GM12878 (cell line): ENCODE results near the gene COL23A1. TPM values are rescaled to one million over a fixed set of nuclear protein-coding genes. Genes with fewer than 3 reads are reported as not detected.

ENCODE experiments used
- ATAC-seq: fragments of 200-7000 bp; cut with Tn5 transposase; 3 replicates; pipeline ENCODE4 v1.9.1; 2020; ENCODE audit warnings: mild to moderate bottlenecking, moderate library complexity
- BruUV-seq: library from RNA; stranded (reverse); fragments of 400-500 nt; replicated peaks from 2 replicates; lab custom pipeline; 2021; lab: Mats Ljungman, UMichigan
- CTCF ChIA-PET: fragments of 300-600 bp; sonication (Branson Sonifier 250); formaldehyde crosslinking; extraction: SDS; loops from one replicate; lab custom pipeline; 2021; ENCODE audit warnings: inconsistent platforms; lab: Yijun Ruan, JAX
- POLR2A ChIA-PET: fragments of 350-600 bp; formaldehyde crosslinking; extraction: SDS; loops from one replicate; lab custom pipeline; 2021; ENCODE audit warnings: inconsistent platforms; lab: Charles Lee
- RAD21 ChIA-PET: fragments of 300-600 bp; sonication (Branson Sonifier 250); formaldehyde crosslinking; loops from one replicate; lab custom pipeline; 2023; ENCODE audit warnings: antibody characterized with exemption; ENCODE audit not compliant: unreplicated experiment; lab: Charles Lee
- SMC1A ChIA-PET: fragments of 300-600 bp; sonication (Branson Sonifier 250); formaldehyde crosslinking; loops from one replicate; lab custom pipeline; 2023; ENCODE audit not compliant: unreplicated experiment, uncharacterized antibody; lab: Charles Lee
- DNase-seq: peaks from one replicate; pipeline ENCODE4 v3.0.0-alpha.2; 2011; ENCODE audit warnings: low read depth, low spot score
- FAIRE-seq: peaks from 3 replicates; lab custom pipeline; 2011; peaks lifted over from hg19 to GRCh38; lab: Jason Lieb, UNC
- H2AFZ ChIP-seq: 2 replicates; pipeline ENCODE4 v1.6.0; 2011; ENCODE audit warnings: low read depth, low read length, control low read depth; ENCODE audit not compliant: control insufficient read depth
- H3K27ac ChIP-seq: 2 replicates; pipeline ENCODE4 v1.5.1; 2011; ENCODE audit warnings: control low read depth; ENCODE audit not compliant: control insufficient read depth, insufficient read depth
- H3K27me3 ChIP-seq, 2 experiments: replicated peaks in 1 of 2; 2 replicates each; pipeline versions ENCODE4 v1.6.0 to v1.6.1; 2011; ENCODE audit warnings: low read length in 1 of 2; ENCODE audit not compliant: control insufficient read depth in 2 of 2, insufficient read depth in 2 of 2
- H3K36me3 ChIP-seq, 2 experiments: 2 replicates each; pipeline ENCODE4 v1.5.1; 2011; ENCODE audit warnings: low read length in 1 of 2; ENCODE audit not compliant: control insufficient read depth in 2 of 2, insufficient read depth in 2 of 2
- H3K4me1 ChIP-seq: 2 replicates; pipeline ENCODE4 v1.6.1; 2011; ENCODE audit warnings: mild to moderate bottlenecking, low read length, moderate library complexity, mixed read lengths; ENCODE audit not compliant: control insufficient read depth, insufficient read depth
- H3K4me2 ChIP-seq: 2 replicates; pipeline ENCODE4 v1.6.0; 2011; ENCODE audit warnings: control low read depth; ENCODE audit not compliant: control insufficient read depth, insufficient read depth
- H3K4me3 ChIP-seq: fragments of 200-600 bp; sonication (generic); 2 replicates; pipeline ENCODE4 v1.5.1; 2016
- H3K79me2 ChIP-seq: 2 replicates; pipeline ENCODE4 v1.6.0; 2011; ENCODE audit warnings: low read length; ENCODE audit not compliant: control insufficient read depth, insufficient read depth
- H3K9ac ChIP-seq: 2 replicates; pipeline ENCODE4 v1.8.0; 2011; ENCODE audit warnings: low read length, control low read depth, mixed read lengths; ENCODE audit not compliant: control insufficient read depth, insufficient read depth
- H3K9me3 ChIP-seq: replicated peaks from 3 replicates; pipeline ENCODE4 v1.5.1; 2011; ENCODE audit warnings: mild to moderate bottlenecking, low read length; ENCODE audit not compliant: control insufficient read depth, insufficient read depth
- H4K20me1 ChIP-seq: 2 replicates; pipeline ENCODE4 v1.6.0; 2011; ENCODE audit not compliant: control insufficient read depth, insufficient read depth
- CHD1 ChIP-seq: IDR thresholded peaks from 2 replicates; pipeline ENCODE4 v1.6.1; 2012; ENCODE audit warnings: low read depth, low read length, improper control_type of control experiment
- CHD4 ChIP-seq: fragments of 200-600 bp; sonication (generic); IDR thresholded peaks from 2 replicates; pipeline ENCODE4 v1.6.1; 2016; ENCODE audit warnings: mild to moderate bottlenecking
- MEF2A ChIP-seq: IDR thresholded peaks from 2 replicates; pipeline ENCODE4 v1.6.1; 2011; ENCODE audit warnings: low read depth, mild to moderate bottlenecking, low read length, moderate library complexity; ENCODE audit not compliant: insufficient read depth
- SMAD5 ChIP-seq: IDR thresholded peaks from 2 replicates; pipeline ENCODE4 v1.6.1; 2016; ENCODE audit warnings: antibody characterized with exemption, low read depth
- WGBS: methylation state at CpG from one replicate; pipeline ENCODE4 v1.1.6; 2016; ENCODE audit warnings: low lambda C conversion rate; ENCODE audit not compliant: insufficient replicate concordance, insufficient coverage; ENCODE audit errors: missing lambda C conversion rate; 5-methylcytosine and 5-hydroxymethylcytosine counted together
- in situ Hi-C: fragments of 300-500 bp; cut with MboI; formaldehyde crosslinking; loops from 9 replicates; pipeline ENCODE4 v1.14.3; 2018; ENCODE audit warnings: mixed read lengths
- intact Hi-C: fragments of 100-400 bp; cut with micrococcal nuclease; formaldehyde crosslinking; loops from one replicate; pipeline ENCODE4 v1.14.2; 2022; ENCODE audit not compliant: unreplicated experiment
- polyA plus RNA-seq, 11 experiments: library from polyadenylated mRNA; depleted of rRNA in 4 of 11; unstranded in 6 of 11; stranded (reverse) in 5 of 11; fragments of >200 nt; fragmentation: Nextera tagmentation in 4 of 11; fragmentation: Illumina TruSeq in 1 of 11; extraction: Ambion mirVana in 4 of 11; extraction: Trizol in 1 of 11; gene quantifications; 1 replicate in 1 of 11; 2 replicates in 10 of 11; pipeline versions ENCODE4 v1.2.1 to v1.2.3, GENCODE V29; 2011 to 2016; ENCODE audit warnings: inconsistent platforms in 2 of 11, missing spikeins in 2 of 11, low read depth in 1 of 11
- total RNA-seq, 4 experiments: library from RNA; depleted of rRNA in 3 of 4; stranded (reverse); fragments of >200 nt in 3 of 4; fragmentation: Illumina TruSeq in 1 of 4; extraction: Trizol in 1 of 4; gene quantifications; 2 replicates each; pipeline versions ENCODE4 v1.2.1 to v1.2.3, GENCODE V29; 2013 to 2021
- TF ChIP-seq, protein P1 (sequence below): fragments of 450-650 bp; formaldehyde crosslinking; IDR thresholded peaks from 2 replicates; pipeline ENCODE4 v1.4.0; 2020; ENCODE audit warnings: mild to moderate bottlenecking, moderate library complexity
- TF ChIP-seq, protein P2 (sequence below): fragments of 450-650 bp; IDR thresholded peaks from 2 replicates; pipeline ENCODE4 v1.6.1; 2018; ENCODE audit warnings: mild to moderate bottlenecking, low read depth, moderate library complexity; ENCODE audit not compliant: partially characterized antibody

The COL23A1 gene
- total and polyA plus RNA-seq, 10 of the 15 experiments (the other 5 are each of a cell fraction or from before 2014, with no cell fraction given) = 0.03 to 0.83 (median 0.09) TPM; not detected in 5

DNA sequence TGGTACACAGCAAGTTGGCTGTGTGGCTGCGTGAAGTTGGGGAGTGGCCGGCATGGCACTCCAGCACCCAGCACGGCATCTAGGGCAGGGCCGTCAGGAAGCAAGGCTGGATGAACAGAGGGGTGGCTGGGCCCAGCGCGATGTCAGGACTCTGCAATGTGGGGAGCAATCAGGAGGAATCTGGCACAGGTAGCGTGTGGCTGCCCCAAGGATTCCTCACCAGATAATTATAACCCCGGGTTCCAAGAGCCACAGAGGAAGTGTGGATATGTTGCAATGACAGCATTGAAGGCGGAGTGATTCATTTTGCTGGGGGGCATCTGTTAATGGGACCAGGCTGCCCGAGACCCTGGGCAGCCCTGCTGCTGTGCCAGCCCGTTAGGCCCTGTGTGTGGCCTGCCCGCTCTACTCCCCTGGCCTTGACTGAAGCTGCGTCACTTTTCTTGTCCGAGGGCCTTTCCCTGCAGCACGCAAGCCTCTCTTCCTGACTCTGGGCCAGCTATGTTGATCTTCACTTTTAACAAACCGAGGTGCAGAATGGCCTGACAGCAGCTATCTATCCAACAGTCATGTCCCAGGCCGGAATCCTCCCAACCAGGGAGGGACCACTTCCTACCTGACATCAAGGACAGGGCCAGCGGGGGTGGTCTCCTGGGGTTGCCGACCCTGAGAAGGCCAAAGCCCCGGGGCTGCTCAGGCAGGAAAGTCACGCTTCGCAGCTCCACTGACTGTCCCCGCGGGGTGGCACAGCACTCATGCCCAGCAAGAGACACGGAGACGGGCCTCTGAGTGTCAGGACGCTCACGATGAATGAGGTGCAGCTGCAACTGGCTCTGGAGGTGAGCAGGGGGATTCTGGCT is 239.6 kb downstream of the COL23A1 start:
- no peaks in the 10 kb centered on the region for H3K36me3 ChIP-seq
- TF ChIP-seq MEF2A = no peak
- H3K9me3 ChIP-seq = no peaks in the 10 kb centered on the region
- ChIA-PET POLR2A (no interaction called here), SMC1A (no interaction called here), CTCF (no interaction called here), RAD21 (no interaction called here)
- no peak overlapping the region for H3K4me2 ChIP-seq
- H2AFZ ChIP-seq = no peak overlapping the region
- no peaks in the 10 kb centered on the region for H3K79me2 ChIP-seq
- WGBS = 35% methylated on average over 28 of the region's 28 CpGs
- BruUV-seq = no TSS peak
- no peak for ATAC-seq
- H3K4me1 ChIP-seq = no peaks in the 10 kb centered on the region
- H3K9ac ChIP-seq = no peak overlapping the region
- H3K27me3 ChIP-seq = no peaks in the 10 kb centered on the region
- intact Hi-C loops = no loop called here
- no peak overlapping the region for H3K4me3 ChIP-seq
- DNase-seq = no peak
- in situ Hi-C loops = no loop called here
- H4K20me1 ChIP-seq = no peaks in the 10 kb centered on the region
- FAIRE-seq = no peak
- H3K27ac ChIP-seq = no peak overlapping the region

DNA sequence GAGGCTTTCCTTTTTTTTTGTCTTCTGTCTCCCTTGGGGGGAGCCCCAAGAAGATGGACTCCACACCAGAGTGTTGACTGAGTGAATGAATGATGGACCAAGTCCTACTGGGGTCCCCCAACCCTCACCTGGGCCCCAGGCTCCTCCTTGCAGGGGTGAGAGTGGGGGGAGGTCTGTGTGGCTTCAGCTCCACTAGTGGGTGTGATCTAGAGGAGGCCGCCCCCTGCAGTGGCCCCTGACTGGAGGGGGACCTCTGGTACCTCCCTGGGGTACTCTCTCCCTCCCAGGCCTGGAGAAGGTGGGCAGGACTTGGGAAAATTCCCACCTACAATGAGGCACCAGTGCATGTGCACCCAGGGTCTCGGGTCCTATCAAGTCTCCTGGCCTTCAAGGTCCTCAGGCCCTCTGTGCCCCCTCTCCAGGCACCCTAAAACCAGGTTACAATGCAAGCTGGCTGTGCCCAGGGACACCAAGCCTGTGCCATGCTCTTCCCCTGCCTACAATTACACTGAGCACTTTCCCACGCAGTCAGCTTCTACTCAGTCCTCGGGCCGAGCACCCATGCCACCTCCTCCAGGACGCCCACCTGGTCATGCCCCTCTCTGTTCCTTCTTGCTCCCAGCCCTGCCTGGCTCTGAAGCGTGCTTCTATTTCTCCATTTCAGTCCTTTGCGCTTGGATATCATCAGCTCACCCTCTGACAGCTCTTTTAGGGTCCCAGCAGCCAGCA is 240.4 kb downstream of the COL23A1 start:
- Histone ChIP-seq H3K4me3 (no peak overlapping the region), H3K4me1 (no peaks in the 10 kb centered on the region), H2AFZ (no peak overlapping the region), H3K36me3 (no peaks in the 10 kb centered on the region), H3K79me2 (no peaks in the 10 kb centered on the region), H3K4me2 (no peak overlapping the region), H3K27me3 (no peaks in the 10 kb centered on the region), H3K9me3 (no peaks in the 10 kb centered on the region), H3K27ac (no peak overlapping the region), H3K9ac (no peak overlapping the region), H4K20me1 (no peaks in the 10 kb centered on the region)
- no TSS peak for BruUV-seq
- ChIA-PET SMC1A (no interaction called here), CTCF (no interaction called here), POLR2A (no interaction called here), RAD21 (no interaction called here)
- FAIRE-seq = no peak
- no peak for DNase-seq
- in situ Hi-C loops (no loop called here), intact Hi-C loops (no loop called here)
- no peak for ATAC-seq
- 15% methylated on average over 8 of the region's 8 CpGs for WGBS
- no peak for TF ChIP-seq SMAD5
- no peak for TF ChIP-seq CHD4
- TF ChIP-seq, protein P1, sequence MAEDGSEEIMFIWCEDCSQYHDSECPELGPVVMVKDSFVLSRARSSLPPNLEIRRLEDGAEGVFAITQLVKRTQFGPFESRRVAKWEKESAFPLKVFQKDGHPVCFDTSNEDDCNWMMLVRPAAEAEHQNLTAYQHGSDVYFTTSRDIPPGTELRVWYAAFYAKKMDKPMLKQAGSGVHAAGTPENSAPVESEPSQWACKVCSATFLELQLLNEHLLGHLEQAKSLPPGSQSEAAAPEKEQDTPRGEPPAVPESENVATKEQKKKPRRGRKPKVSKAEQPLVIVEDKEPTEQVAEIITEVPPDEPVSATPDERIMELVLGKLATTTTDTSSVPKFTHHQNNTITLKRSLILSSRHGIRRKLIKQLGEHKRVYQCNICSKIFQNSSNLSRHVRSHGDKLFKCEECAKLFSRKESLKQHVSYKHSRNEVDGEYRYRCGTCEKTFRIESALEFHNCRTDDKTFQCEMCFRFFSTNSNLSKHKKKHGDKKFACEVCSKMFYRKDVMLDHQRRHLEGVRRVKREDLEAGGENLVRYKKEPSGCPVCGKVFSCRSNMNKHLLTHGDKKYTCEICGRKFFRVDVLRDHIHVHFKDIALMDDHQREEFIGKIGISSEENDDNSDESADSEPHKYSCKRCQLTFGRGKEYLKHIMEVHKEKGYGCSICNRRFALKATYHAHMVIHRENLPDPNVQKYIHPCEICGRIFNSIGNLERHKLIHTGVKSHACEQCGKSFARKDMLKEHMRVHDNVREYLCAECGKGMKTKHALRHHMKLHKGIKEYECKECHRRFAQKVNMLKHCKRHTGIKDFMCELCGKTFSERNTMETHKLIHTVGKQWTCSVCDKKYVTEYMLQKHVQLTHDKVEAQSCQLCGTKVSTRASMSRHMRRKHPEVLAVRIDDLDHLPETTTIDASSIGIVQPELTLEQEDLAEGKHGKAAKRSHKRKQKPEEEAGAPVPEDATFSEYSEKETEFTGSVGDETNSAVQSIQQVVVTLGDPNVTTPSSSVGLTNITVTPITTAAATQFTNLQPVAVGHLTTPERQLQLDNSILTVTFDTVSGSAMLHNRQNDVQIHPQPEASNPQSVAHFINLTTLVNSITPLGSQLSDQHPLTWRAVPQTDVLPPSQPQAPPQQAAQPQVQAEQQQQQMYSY (CRISPR knock-in tag) = no peak
- TF ChIP-seq, protein P2, sequence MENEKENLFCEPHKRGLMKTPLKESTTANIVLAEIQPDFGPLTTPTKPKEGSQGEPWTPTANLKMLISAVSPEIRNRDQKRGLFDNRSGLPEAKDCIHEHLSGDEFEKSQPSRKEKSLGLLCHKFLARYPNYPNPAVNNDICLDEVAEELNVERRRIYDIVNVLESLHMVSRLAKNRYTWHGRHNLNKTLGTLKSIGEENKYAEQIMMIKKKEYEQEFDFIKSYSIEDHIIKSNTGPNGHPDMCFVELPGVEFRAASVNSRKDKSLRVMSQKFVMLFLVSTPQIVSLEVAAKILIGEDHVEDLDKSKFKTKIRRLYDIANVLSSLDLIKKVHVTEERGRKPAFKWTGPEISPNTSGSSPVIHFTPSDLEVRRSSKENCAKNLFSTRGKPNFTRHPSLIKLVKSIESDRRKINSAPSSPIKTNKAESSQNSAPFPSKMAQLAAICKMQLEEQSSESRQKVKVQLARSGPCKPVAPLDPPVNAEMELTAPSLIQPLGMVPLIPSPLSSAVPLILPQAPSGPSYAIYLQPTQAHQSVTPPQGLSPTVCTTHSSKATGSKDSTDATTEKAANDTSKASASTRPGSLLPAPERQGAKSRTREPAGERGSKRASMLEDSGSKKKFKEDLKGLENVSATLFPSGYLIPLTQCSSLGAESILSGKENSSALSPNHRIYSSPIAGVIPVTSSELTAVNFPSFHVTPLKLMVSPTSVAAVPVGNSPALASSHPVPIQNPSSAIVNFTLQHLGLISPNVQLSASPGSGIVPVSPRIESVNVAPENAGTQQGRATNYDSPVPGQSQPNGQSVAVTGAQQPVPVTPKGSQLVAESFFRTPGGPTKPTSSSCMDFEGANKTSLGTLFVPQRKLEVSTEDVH = no peak
- TF ChIP-seq CHD1 = no peak
